NCI-H510A (cell line): ENCODE results near the gene ARHGAP44.
"Not testable (repeated sequence)": the region's sequence is repeated elsewhere in the genome, so short reads cannot be mapped to it uniquely, and the experiment has no call there.

Experiments
- DNase-seq: peaks from one replicate; lab custom pipeline; 2025; lab: John Stamatoyannopoulos, UW

ARHGAP44 gene

GRCh38 chr17:12821376-12821940 lies 32.2 kb downstream of the ARHGAP44 start:
- DNase-seq = no peak

- DNase-seq = no peak
Observed at GRCh38 chr17:12826431-12826830, 37.1 kb downstream of the ARHGAP44 start.

GRCh38 chr17:12830777-12831247 lies 41.5 kb downstream of the ARHGAP44 start:
- DNase-seq = no peak

GRCh38 chr17:12831839-12832238 lies 42.5 kb downstream of the ARHGAP44 start:
- no peak for DNase-seq

GRCh38 chr17:12839042-12839441 lies 49.7 kb downstream of the ARHGAP44 start:
- no peak for DNase-seq

- DNase-seq = no peak
Observed at GRCh38 chr17:12842936-12843335, 53.6 kb downstream of the ARHGAP44 start.

GRCh38 chr17:12850996-12851395 lies 61.7 kb downstream of the ARHGAP44 start:
- no peak for DNase-seq

- no peak for DNase-seq
Observed at GRCh38 chr17:12851901-12852435, 62.7 kb downstream of the ARHGAP44 start.

- DNase-seq = no peak
Observed at GRCh38 chr17:12853921-12854320, 64.6 kb downstream of the ARHGAP44 start.

GRCh38 chr17:12856416-12856815 lies 67.1 kb downstream of the ARHGAP44 start:
- no peak for DNase-seq

GRCh38 chr17:12857592-12857991 lies 68.3 kb downstream of the ARHGAP44 start:
- no peak for DNase-seq

GRCh38 chr17:12859520-12859919 lies 70.2 kb downstream of the ARHGAP44 start:
- DNase-seq = no peak

GRCh38 chr17:12865769-12866168 lies 76.5 kb downstream of the ARHGAP44 start:
- no peak for DNase-seq

- no peak for DNase-seq
Observed at GRCh38 chr17:12866244-12866643, 76.9 kb downstream of the ARHGAP44 start.

- no peak for DNase-seq
Observed at GRCh38 chr17:12867726-12868125, 78.4 kb downstream of the ARHGAP44 start.

GRCh38 chr17:12873415-12874125 lies 84.3 kb downstream of the ARHGAP44 start:
- not testable (repeated sequence) for DNase-seq

GRCh38 chr17:12877953-12878669 lies 88.8 kb downstream of the ARHGAP44 start:
- no peak for DNase-seq

- DNase-seq = not testable (repeated sequence)
Observed at GRCh38 chr17:12879096-12879495, 89.8 kb downstream of the ARHGAP44 start.

- no peak for DNase-seq
Observed at GRCh38 chr17:12883472-12883871, 94.2 kb downstream of the ARHGAP44 start.

GRCh38 chr17:12887088-12887487 lies 97.8 kb downstream of the ARHGAP44 start:
- DNase-seq = no peak

- DNase-seq = no peak
Observed at GRCh38 chr17:12896180-12896785, 107.0 kb downstream of the ARHGAP44 start.

GRCh38 chr17:12898110-12898509 lies 108.8 kb downstream of the ARHGAP44 start:
- no peak for DNase-seq
